NCI-H524 (cell line): ENCODE results near the gene DUOXA1.

Source experiments
- DNase-seq, 2 experiments: peaks; one replicate each; lab custom pipeline; 2025; lab: John Stamatoyannopoulos, UW

Gene DUOXA1

DNA sequence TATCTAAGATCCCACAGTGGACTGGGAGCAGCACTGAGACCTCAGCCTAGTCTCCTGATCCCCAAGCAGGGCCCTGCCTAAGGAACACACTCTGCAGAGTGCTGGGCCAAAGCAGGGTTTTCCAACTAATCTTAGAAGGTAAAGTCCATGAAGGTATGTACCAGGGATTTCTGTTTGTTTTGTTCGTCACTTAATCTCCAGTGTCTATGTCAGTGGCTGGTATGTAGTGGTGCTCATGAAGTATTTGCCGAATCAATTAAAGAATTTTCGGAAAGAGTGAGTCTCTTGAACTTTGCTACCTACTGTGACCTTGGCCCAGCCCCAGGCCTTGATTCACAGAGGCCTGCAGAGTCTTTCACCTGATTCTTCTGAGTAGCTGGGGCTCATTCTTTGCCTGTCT lies 1.8 kb upstream of the DUOXA1 start:
- no peak for DNase-seq

- DNase-seq: no peak
Observed at GRCh38 chr15:45130291-45131000, 767 bp upstream of the DUOXA1 start.

GRCh38 chr15:45128971-45129639 lies 574 bp downstream of the DUOXA1 start:
- no peak for DNase-seq

DNA sequence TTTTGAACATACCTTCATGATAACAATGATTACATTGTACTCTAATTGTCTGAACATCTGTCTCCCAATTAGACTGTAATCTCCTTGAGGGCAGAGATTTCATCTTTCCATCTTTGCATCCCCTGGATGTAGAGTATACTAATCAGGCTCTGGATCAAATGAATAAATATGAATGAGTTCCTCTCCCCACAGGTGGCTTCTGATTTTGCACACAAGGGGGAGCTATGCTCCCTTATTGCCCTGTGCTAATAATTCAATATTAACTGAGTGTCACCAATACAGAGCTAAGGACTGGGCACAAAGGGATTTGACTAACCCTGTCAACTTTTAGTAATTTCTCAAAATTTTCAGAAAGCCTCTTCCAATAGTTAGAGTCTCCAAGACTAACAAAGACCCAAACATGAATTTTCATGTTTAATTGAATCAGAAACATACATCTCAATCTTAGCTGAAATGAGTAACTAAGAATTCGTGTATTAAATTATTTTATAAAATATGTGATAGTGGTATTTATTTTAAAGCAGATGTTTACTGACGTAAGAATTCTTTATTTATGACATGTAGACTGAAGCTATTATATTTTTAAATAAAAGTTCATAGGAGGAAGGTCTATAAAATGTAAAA lies 3.0 kb downstream of the DUOXA1 start:
- DNase-seq: peak; percentile 50 to 74

GRCh38 chr15:45123397-45123796 lies 6.3 kb downstream of the DUOXA1 start:
- no peak for DNase-seq

DNA sequence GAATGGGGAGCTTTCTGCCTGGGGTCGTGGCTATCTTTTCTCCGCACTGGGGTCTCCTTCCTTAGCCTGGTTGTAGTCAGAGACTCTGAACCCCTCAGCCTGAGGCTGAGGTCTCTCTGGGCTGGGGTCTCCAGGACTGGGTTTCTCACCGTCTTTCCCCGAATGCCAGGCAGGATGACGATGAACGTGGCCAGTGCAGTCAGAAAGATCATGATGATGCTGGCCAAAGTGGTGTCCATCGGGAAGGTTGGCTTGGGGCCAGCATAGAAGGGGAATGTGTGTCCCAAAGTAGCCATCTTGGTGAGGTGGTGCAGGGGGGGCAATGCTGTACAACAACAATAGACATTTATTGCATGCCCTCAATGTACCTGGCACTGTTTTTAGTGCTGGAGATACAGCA lies 7.0 kb downstream of the DUOXA1 start:
- no peak for DNase-seq

DNA sequence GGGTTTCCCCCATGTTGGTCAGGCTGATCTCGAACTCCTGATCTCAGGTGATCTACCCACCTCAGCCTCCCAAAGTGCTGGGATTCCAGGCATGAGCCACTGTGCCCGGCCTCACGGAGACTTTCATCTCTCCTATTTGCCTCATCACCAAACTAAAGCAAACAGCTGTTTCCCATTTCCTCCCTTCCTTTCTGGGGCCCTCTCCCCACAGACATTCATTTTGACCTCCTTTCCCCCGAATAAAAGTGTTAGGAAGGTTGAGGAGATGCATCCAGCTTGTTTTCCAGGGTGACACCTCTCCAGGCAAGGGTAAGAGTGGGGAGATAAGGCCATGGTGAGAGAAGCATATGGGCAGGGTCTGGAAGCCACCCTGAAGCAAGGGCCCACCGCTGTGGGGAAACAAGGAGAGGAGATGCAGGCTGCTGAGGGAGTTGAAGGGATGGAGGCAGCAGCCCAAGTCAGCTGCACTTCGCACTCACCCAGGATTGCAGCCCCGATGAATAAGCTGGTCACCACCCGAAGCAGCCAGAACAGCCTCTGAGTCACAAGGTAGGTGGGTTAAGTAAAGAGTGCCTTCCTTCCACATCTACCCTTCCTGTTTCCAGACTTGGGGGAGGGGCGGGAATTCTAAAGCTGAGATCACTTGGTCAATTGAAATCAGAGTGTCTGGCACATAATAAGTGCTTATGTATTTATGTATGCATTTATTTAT lies 7.8 kb downstream of the DUOXA1 start:
- DNase-seq: no peak

- DNase-seq: no peak
Observed at GRCh38 chr15:45121020-45121419, 8.7 kb downstream of the DUOXA1 start.

GRCh38 chr15:45120081-45120972 lies 9.4 kb downstream of the DUOXA1 start:
- no peak for DNase-seq

DNA sequence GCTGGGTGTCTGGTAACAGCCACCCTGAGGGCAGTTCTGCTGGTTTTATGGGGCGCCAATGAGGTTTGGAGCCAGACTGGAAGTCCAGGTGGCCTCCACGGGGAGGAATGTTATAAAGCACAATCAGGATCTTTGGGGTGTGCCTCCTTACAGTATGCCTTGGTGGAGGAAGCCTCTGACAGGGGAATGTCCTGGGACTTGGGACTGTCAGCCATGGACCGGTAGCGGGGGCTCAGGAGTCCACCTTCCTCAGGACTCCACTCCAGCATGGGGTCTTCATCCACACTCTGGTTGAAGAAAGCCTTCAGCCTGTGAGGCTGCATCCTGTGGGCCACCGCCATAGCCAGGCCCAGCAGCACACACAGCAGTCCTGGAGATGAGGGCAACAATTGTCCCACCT lies 10.7 kb downstream of the DUOXA1 start:
- no peak for DNase-seq

DNA sequence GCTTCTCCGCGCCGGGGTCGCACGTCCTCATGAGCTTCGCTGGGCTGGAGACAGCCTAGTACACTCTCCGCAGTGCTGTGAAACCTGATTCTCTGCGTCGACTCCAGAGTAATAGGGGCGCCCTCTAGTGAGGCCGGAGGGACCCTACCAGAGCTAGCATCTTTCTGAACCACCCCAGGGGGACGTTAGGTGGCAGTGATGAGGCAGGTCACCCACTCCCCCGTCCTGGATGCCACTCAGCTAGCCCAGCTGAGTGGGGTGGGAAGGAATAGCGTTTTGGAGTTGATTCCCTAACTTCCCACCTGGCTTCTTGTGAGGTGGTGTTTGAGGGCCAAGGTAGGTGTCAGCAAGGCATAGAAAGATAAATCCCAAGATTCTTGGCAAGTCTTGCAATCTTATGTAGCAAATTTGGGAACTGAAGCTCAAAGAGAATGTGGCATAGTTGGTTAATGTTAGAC lies 11.5 kb downstream of the DUOXA1 start:
- peak; percentile 92 to 95 for DNase-seq

- DNase-seq: no peak
Observed at GRCh38 chr15:45117308-45118130, 12.2 kb downstream of the DUOXA1 start.

DNA sequence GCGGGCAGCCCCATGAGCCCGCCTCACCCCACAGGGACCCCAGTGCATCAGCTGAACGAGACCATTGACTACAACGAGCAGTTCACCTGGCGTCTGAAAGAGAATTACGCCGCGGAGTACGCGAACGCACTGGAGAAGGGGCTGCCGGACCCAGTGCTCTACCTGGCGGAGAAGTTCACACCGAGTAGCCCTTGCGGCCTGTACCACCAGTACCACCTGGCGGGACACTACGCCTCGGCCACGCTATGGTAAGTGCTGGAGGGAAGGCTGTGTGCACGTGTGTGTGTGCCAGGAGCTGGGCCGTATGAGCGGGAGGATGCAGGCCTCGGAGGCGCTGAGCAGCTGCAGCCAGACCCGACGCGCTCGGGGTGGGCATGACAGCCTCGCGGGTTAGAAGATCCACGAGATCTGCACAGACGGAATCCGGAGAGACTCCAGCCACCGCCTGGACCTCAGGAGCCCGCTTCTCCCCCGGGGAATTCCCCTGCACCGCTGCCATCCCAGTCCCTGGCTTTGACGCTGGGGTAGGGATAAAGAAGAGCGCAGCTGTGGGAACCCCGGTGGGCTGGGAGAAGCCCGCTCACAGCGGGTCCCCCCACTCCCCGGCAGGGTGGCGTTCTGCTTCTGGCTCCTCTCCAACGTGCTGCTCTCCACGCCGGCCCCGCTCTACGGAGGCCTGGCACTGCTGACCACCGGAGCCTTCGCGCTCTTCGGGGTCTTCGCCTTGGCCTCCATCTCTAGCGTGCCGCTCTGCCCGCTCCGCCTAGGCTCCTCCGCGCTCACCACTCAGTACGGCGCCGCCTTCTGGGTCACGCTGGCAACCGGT lies 13.0 kb downstream of the DUOXA1 start:
- peak in 1 of 2 experiments; percentile 52 for DNase-seq

DNA sequence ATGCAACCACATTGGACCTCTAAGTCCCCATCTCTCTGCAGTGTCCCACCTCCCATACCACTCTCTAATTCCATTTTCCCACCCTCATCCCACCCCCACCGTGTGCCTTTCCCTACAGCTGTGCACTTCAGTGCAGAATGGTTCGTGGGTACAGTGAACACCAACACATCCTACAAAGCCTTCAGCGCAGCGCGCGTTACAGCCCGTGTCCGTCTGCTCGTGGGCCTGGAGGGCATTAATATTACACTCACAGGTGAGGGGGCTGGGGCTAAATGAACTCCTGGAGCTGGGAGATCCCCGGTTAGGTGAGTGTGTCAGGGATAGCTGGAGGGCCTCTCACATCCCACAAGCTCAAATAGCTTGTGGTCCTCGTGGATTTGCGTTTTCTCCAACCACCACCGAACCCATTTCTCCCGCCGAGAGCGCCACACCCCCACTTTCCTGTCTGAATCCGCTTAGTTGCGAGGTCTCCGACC lies 13.6 kb downstream of the DUOXA1 start:
- DNase-seq: no peak

GRCh38 chr15:45115312-45115820 lies 14.3 kb downstream of the DUOXA1 start:
- no peak for DNase-seq

- DNase-seq: no peak
Observed at GRCh38 chr15:45114751-45115085, 15.0 kb downstream of the DUOXA1 start.

DNA sequence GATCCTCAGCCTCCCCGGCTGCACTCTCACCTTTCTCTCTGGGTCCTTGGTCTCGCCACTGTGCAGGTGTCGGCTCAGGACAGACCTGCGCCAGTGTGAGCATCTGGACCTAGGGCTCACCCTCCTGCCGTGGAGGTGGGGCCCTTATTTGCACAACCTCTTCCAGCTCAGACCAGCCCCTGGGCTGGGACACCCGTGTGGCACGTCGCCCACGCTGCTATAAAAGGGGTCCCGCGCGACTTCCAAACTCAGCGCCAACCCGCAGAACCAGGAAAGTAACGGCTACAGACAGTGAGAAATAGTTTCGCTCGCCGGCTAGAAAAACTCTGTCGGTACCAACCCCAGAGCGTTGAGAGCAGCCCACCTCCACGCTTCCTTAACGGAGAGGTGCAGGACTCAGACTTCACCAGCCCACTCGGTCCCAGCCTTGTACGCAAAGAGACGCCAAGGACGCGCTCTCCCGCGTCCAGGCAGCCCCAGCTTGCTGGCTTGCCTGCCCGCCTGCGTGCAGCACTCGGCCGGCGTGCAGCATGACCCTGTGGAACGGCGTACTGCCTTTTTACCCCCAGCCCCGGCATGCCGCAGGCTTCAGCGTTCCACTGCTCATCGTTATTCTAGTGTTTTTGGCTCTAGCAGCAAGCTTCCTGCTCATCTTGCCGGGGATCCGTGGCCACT lies 15.5 kb downstream of the DUOXA1 start, which contains the start of the genes DUOX2 and DUOXA2:
TSS of gene DUOX2 (minus strand) at position 97 of the 675 bp plus-strand sequence. CDS start 761 bp downstream, outside the sequence.
TSS of gene DUOXA2 (plus strand) at position 251 of the 675 bp plus-strand sequence. CDS start at position 531, 280 bp downstream.
- DNase-seq: peak in 1 of 2 experiments; percentile 40

DNA sequence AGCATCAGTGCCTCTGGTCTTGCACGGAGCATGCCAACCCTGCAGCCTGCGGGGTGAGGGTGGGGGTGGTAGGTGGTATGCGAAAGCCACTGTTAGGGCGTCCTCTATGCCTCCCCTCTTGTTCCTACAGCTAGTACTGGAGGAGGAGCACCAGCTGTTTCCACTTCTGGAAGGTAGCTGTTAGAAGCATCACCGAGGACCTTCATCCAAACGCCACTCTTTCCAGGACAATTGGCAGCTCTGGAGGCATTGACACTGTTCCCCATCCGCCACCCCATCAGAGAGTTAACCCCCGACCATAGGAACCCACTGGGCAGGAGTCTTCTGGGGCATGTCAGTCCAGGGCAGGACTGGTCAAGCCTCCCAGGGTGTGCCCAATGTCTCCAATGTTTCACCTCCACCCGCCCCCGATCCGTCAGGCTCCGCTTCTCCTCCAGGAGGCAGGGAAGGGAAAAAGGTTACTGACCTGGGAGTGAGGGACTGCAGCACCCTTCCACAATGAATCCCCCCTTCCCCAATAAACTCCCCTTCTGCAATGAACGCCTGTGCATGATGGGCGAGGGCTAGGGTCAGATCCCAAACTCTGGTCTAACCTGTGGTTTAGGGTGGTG lies 16.2 kb downstream of the DUOXA1 start:
- DNase-seq: peak; percentile 39 to 69
